Activated CD4-positive, alpha-beta T cell treated with anti-CD3 and anti-CD28 coated beads, Interleukin-10, Interleukin-2, amounts not matched to agents 100 ng/mL and 50 ng/mL, durations not matched to agents 16 hours and 8 hours (primary cell): ENCODE measurements around the gene EXOC3L1.

ENCODE experiments used
- DNase-seq: peaks from one replicate; pipeline ENCODE4 v3.0.0-alpha.2; 2020

Gene EXOC3L1

GRCh38 chr16:67190041-67190440 is at the start of gene EXOC3L1:
EXOC3L1 (minus strand) TSS chr16:67190136; CDS start chr16:67189676, 460 bp downstream.
- DNase-seq = no peak

- DNase-seq = no peak
Observed at GRCh38 chr16:67238806-67239470, 49.0 kb upstream of the EXOC3L1 start.

- DNase-seq = no peak
Observed at GRCh38 chr16:67238278-67238575, 48.3 kb upstream of the EXOC3L1 start.

- DNase-seq = no peak
Observed at GRCh38 chr16:67237396-67238277, 47.7 kb upstream of the EXOC3L1 start.

- peak; percentile 90 for DNase-seq
Observed at GRCh38 chr16:67236563-67237395, 46.8 kb upstream of the EXOC3L1 start.

GRCh38 chr16:67235816-67236562 is 46.1 kb upstream of the EXOC3L1 start:
- DNase-seq = peak; percentile 77

GRCh38 chr16:67234180-67234597 is 44.3 kb upstream of the EXOC3L1 start:
- no peak for DNase-seq

- DNase-seq = no peak
Observed at GRCh38 chr16:67233596-67233995, 43.7 kb upstream of the EXOC3L1 start.

GRCh38 chr16:67230809-67231660 is 41.1 kb upstream of the EXOC3L1 start:
- no peak for DNase-seq

- no peak for DNase-seq
Observed at GRCh38 chr16:67229906-67230808, 40.2 kb upstream of the EXOC3L1 start.

GRCh38 chr16:67228905-67229304 is 39.0 kb upstream of the EXOC3L1 start:
- no peak for DNase-seq

- no peak for DNase-seq
Observed at GRCh38 chr16:67228034-67228785, 38.3 kb upstream of the EXOC3L1 start.

- DNase-seq = no peak
Observed at GRCh38 chr16:67227567-67227921, 37.6 kb upstream of the EXOC3L1 start.

- peak; percentile 100 for DNase-seq
Observed at GRCh38 chr16:67226804-67227566, 37.0 kb upstream of the EXOC3L1 start, which contains the start of gene TMEM208. TMEM208 (plus strand) TSS chr16:67227130; CDS start chr16:67227219, 89 bp downstream.

GRCh38 chr16:67226295-67226803 is 36.4 kb upstream of the EXOC3L1 start:
- no peak for DNase-seq

GRCh38 chr16:67223992-67224391 is 34.1 kb upstream of the EXOC3L1 start:
- DNase-seq = no peak

GRCh38 chr16:67216612-67217490 is 26.9 kb upstream of the EXOC3L1 start:
- DNase-seq = no peak

GRCh38 chr16:67215706-67216105 is 25.8 kb upstream of the EXOC3L1 start:
- DNase-seq = no peak
